Measurements from ENCODE around the gene SLC6A19.

- TF ChIP-seq EP300 (IDR thresholded peaks at IDR 0.05) (no peak), CTCF (IDR thresholded peaks at IDR 0.05) (no peak)
These were observed 30.0 kb upstream of the SLC6A19 start for GRCh38 chr5:1171340-1171941.

Data from stomach (tissue), 4 donors.